K562 (cell line): ENCODE data around the gene SPINT1. TPM values are rescaled to one million over a fixed set of nuclear protein-coding genes. Genes with fewer than 3 reads are reported as not detected.

Source experiments
- CREM ChIP-seq: IDR thresholded peaks from 2 replicates; pipeline ENCODE4 v1.6.1; 2014; ENCODE audit warnings: antibody characterized with exemption, low read depth
- CXXC5 ChIP-seq: fragments of 250-450 bp; sonication (Bioruptor Pico); IDR thresholded peaks from 2 replicates; pipeline ENCODE4 v1.8.0; 2022; ENCODE audit warnings: inconsistent platforms, mild to moderate bottlenecking, moderate library complexity
- DACH1 ChIP-seq: fragments of 450-650 bp; IDR thresholded peaks from 2 replicates; pipeline ENCODE4 v1.6.1; 2018; ENCODE audit not compliant: partially characterized antibody
- DMBX1 ChIP-seq: fragments of 250-450 bp; sonication (Bioruptor Pico); IDR thresholded peaks from 2 replicates; pipeline ENCODE4 v1.8.0; 2022; ENCODE audit warnings: inconsistent platforms, mild to moderate bottlenecking, moderate library complexity, borderline replicate concordance
- ETS2 ChIP-seq: IDR thresholded peaks from 2 replicates; pipeline ENCODE4 v1.6.1; 2016; ENCODE audit warnings: borderline replicate concordance, missing genetic modification characterization, mild to moderate bottlenecking, moderate library complexity, missing compliant biosample characterization; ENCODE audit not compliant: poor library complexity, severe bottlenecking
- IRF2 ChIP-seq: sonication (generic); formaldehyde crosslinking; IDR thresholded peaks from 2 replicates; pipeline ENCODE4 v1.8.1; 2022; ENCODE audit warnings: mild to moderate bottlenecking, missing genetic modification reagents
- KLF16 ChIP-seq: IDR thresholded peaks from 2 replicates; pipeline ENCODE4 v1.6.1; 2016; ENCODE audit warnings: antibody characterized with exemption
- NELFE ChIP-seq: IDR thresholded peaks from 2 replicates; pipeline ENCODE4 v1.6.1; 2011; ENCODE audit warnings: mild to moderate bottlenecking; ENCODE audit not compliant: insufficient read depth, insufficient read length
- SNRNP70 ChIP-seq: fragments of 200-400 bp; formaldehyde crosslinking; optimal IDR thresholded peaks from 2 replicates; pipeline ENCODE3; 2017; ENCODE audit warnings: low read depth, low read length
- STAT5B ChIP-seq: fragments of 250-450 bp; sonication (Bioruptor Pico); IDR thresholded peaks from 2 replicates; pipeline ENCODE4 v1.8.0; 2021; ENCODE audit warnings: mild to moderate bottlenecking, inconsistent platforms
- ZBTB33 ChIP-seq: sonication (generic); formaldehyde crosslinking; IDR thresholded peaks from 2 replicates; pipeline ENCODE4 v1.8.1; 2023; ENCODE audit warnings: mild to moderate bottlenecking, missing genetic modification reagents
- ZEB2 ChIP-seq: fragments of 450-650 bp; IDR thresholded peaks from 2 replicates; pipeline ENCODE4 v1.6.1; 2016
- ZNF12 ChIP-seq: sonication (generic); formaldehyde crosslinking; IDR thresholded peaks from 2 replicates; pipeline ENCODE4 v1.4.0; 2020; ENCODE audit warnings: mild to moderate bottlenecking, missing genetic modification reagents
- ZNF24 ChIP-seq: fragments of 450-650 bp; IDR thresholded peaks from 2 replicates; pipeline ENCODE4 v1.6.1; 2016
- ZNF584 ChIP-seq: fragments of 200-800 bp; sonication (Bioruptor generic); IDR thresholded peaks from 2 replicates; pipeline ENCODE4 v1.6.1; 2016; ENCODE audit warnings: low read depth, mild to moderate bottlenecking, missing genetic modification characterization, missing compliant biosample characterization
- polyA plus RNA-seq, 8 experiments: library from polyadenylated mRNA; depleted of rRNA in 4 of 8; stranded (reverse) in 5 of 8; unstranded in 3 of 8; fragments of >200 nt; fragmentation: Nextera tagmentation in 2 of 8; fragmentation: Illumina TruSeq in 1 of 8; extraction: Ambion mirVana in 2 of 8; extraction: Trizol in 1 of 8; gene quantifications; 2 replicates each; pipeline versions ENCODE4 v1.2.1 to v1.2.3, GENCODE V29; 2011 to 2014; ENCODE audit warnings: inconsistent platforms in 1 of 8, missing spikeins in 1 of 8
- total RNA-seq, 7 experiments: library from RNA; depleted of rRNA in 6 of 7; stranded (reverse); fragments of >200 nt in 6 of 7; fragmentation: Illumina TruSeq in 2 of 7; extraction: Trizol in 2 of 7; gene quantifications; 2 replicates each; pipeline versions ENCODE4 v1.2.1 to v1.2.3, GENCODE V29; 2011 to 2021; ENCODE audit warnings: low replicate concordance in 1 of 7
- TF ChIP-seq, protein P1 (sequence below), 2 experiments: fragments of 450-650 bp; formaldehyde crosslinking in 1 of 2; IDR thresholded peaks; 2 replicates each; pipeline versions ENCODE4 v1.4.0 to v1.6.1; 2014 to 2020; ENCODE audit warnings: mild to moderate bottlenecking in 2 of 2, borderline replicate concordance in 1 of 2, low read depth in 1 of 2
- TF ChIP-seq, protein P2 (sequence below), 2 experiments: fragments of 200-800 bp in 1 of 2; sonication (Bioruptor generic) in 1 of 2; sonication (generic) in 1 of 2; formaldehyde crosslinking in 1 of 2; IDR thresholded peaks in 1 of 2; conservative IDR thresholded peaks in 1 of 2; 2 replicates each; pipeline versions ENCODE4 v1.5.0 to v1.6.1; 2016 to 2020; ENCODE audit warnings: missing compliant biosample characterization in 1 of 2, missing genetic modification characterization in 1 of 2, missing genetic modification reagents in 1 of 2

The SPINT1 gene
- total and polyA plus RNA-seq, 9 of the 15 experiments (the other 6 are each of a cell fraction or from before 2014, with no cell fraction given), result 0.78 to 4.5 (median 1.5) TPM

GRCh38 chr15:40859206-40859851 lies 15.5 kb downstream of the SPINT1 start (continued):
- TF ChIP-seq, protein P1, sequence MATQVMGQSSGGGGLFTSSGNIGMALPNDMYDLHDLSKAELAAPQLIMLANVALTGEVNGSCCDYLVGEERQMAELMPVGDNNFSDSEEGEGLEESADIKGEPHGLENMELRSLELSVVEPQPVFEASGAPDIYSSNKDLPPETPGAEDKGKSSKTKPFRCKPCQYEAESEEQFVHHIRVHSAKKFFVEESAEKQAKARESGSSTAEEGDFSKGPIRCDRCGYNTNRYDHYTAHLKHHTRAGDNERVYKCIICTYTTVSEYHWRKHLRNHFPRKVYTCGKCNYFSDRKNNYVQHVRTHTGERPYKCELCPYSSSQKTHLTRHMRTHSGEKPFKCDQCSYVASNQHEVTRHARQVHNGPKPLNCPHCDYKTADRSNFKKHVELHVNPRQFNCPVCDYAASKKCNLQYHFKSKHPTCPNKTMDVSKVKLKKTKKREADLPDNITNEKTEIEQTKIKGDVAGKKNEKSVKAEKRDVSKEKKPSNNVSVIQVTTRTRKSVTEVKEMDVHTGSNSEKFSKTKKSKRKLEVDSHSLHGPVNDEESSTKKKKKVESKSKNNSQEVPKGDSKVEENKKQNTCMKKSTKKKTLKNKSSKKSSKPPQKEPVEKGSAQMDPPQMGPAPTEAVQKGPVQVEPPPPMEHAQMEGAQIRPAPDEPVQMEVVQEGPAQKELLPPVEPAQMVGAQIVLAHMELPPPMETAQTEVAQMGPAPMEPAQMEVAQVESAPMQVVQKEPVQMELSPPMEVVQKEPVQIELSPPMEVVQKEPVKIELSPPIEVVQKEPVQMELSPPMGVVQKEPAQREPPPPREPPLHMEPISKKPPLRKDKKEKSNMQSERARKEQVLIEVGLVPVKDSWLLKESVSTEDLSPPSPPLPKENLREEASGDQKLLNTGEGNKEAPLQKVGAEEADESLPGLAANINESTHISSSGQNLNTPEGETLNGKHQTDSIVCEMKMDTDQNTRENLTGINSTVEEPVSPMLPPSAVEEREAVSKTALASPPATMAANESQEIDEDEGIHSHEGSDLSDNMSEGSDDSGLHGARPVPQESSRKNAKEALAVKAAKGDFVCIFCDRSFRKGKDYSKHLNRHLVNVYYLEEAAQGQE (IDR thresholded peaks at IDR 0.05; ENCODE audit: borderline replicate concordance), result peak; percentile 64; the same call in 1 of the 2 replicates
- TF ChIP-seq, protein P1 (CRISPR knock-in tag; IDR thresholded peaks at IDR 0.05; ENCODE audit: low read depth), result no peak
- TF ChIP-seq IRF2 (CRISPR knock-in tag) (no peak), ZNF584 (no peak), CREM (peak; percentile 60), ZBTB33 (CRISPR knock-in tag) (no peak), STAT5B (CRISPR knock-in tag) (no peak), ETS2 (tag) (no peak), ZNF24 (no peak), NELFE (no peak), CXXC5 (CRISPR knock-in tag) (peak; percentile 34; the same call in 1 of the 2 replicates), DMBX1 (no peak), ZEB2 (0 out of 2 replicates have a peak, but pooled peaks have one; percentile 20), SNRNP70 (no peak), KLF16 (0 out of 2 replicates have a peak, but pooled peaks have one; percentile 31), ZNF12 (CRISPR knock-in tag) (no peak), DACH1 (peak; percentile 37)
- TF ChIP-seq, protein P2, sequence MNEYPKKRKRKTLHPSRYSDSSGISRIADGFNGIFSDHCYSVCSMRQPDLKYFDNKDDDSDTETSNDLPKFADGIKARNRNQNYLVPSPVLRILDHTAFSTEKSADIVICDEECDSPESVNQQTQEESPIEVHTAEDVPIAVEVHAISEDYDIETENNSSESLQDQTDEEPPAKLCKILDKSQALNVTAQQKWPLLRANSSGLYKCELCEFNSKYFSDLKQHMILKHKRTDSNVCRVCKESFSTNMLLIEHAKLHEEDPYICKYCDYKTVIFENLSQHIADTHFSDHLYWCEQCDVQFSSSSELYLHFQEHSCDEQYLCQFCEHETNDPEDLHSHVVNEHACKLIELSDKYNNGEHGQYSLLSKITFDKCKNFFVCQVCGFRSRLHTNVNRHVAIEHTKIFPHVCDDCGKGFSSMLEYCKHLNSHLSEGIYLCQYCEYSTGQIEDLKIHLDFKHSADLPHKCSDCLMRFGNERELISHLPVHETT (CRISPR knock-in tag; conservative IDR thresholded peaks at IDR 0.05 in 1 of 2, IDR thresholded peaks at IDR 0.05 in 1 of 2), result no peak
